IMR-90 (cell line): ENCODE data around the gene OVCA2. TPM values are rescaled to one million over a fixed set of nuclear protein-coding genes. Genes with fewer than 3 reads are reported as not detected.

Experiments used
- ATAC-seq: fragments of 200-7000 bp; cut with Tn5 transposase; 2 replicates; pipeline ENCODE4 v1.9.1; 2020; ENCODE audit warnings: low read depth, mild to moderate bottlenecking, moderate library complexity
- BruUV-seq: library from RNA; stranded (reverse); fragments of 400-500 nt; replicated peaks from 2 replicates; lab custom pipeline; 2021; lab: Mats Ljungman, UMichigan
- CTCF ChIA-PET: fragments of 300-600 bp; formaldehyde crosslinking; extraction: SDS; loops from one replicate; lab custom pipeline; 2021; ENCODE audit warnings: antibody characterized with exemption; lab: Yijun Ruan, JAX
- POLR2A ChIA-PET: fragments of 300-600 bp; sonication (Branson Sonifier 250); formaldehyde crosslinking; loops from one replicate; lab custom pipeline; 2022; ENCODE audit warnings: antibody characterized with exemption; ENCODE audit not compliant: unreplicated experiment; lab: Charles Lee
- DNase-seq: peaks from one replicate; pipeline ENCODE4 v3.0.0; 2013
- H2AFZ ChIP-seq: replicated peaks from 2 replicates; pipeline ENCODE3; 2013; ENCODE audit warnings: low read length, mild to moderate bottlenecking; ENCODE audit not compliant: poor library complexity
- H2AK5ac ChIP-seq: 2 replicates; pipeline ENCODE4 v1.6.1; 2013; ENCODE audit warnings: low read depth, low read length, inconsistent platforms
- H2AK9ac ChIP-seq: replicated peaks from 2 replicates; pipeline ENCODE3; 2013; ENCODE audit warnings: mild to moderate bottlenecking, low read depth, low read length, moderate library complexity; ENCODE audit not compliant: poor library complexity
- H2BK120ac ChIP-seq: 2 replicates; pipeline ENCODE4 v1.6.1; 2013; ENCODE audit warnings: low read depth, low read length, inconsistent platforms
- H2BK15ac ChIP-seq: 3 replicates; pipeline ENCODE4 v1.6.1; 2013; ENCODE audit warnings: low read depth, low read length, inconsistent platforms
- H2BK20ac ChIP-seq: 2 replicates; pipeline ENCODE4 v1.6.1; 2013; ENCODE audit warnings: low read depth, mild to moderate bottlenecking, inconsistent platforms, low read length, moderate library complexity
- H2BK5ac ChIP-seq: 2 replicates; pipeline ENCODE4 v1.6.1; 2013; ENCODE audit warnings: mild to moderate bottlenecking, low read depth, low read length, inconsistent platforms; ENCODE audit not compliant: poor library complexity, severe bottlenecking
- H3K14ac ChIP-seq: replicated peaks from 2 replicates; pipeline ENCODE4 v1.6.1; 2013; ENCODE audit warnings: low read depth, low read length, inconsistent platforms
- H3K18ac ChIP-seq: 2 replicates; pipeline ENCODE4 v1.6.1; 2013; ENCODE audit warnings: low read depth, low read length, control low read depth
- H3K23ac ChIP-seq: 2 replicates; pipeline ENCODE4 v1.6.1; 2013; ENCODE audit warnings: low read depth, low read length, inconsistent platforms
- H3K27ac ChIP-seq: 2 replicates; pipeline ENCODE4 v1.5.1; 2013; ENCODE audit warnings: mild to moderate bottlenecking, control low read depth, low read length; ENCODE audit not compliant: insufficient read depth
- H3K27me3 ChIP-seq: 2 replicates; pipeline ENCODE4 v1.6.1; 2013; ENCODE audit warnings: low read length; ENCODE audit not compliant: control insufficient read depth, insufficient read depth
- H3K36me3 ChIP-seq: 2 replicates; pipeline ENCODE4 v1.6.1; 2013; ENCODE audit warnings: low read length, mixed read lengths; ENCODE audit not compliant: control insufficient read depth, insufficient read depth
- H3K4ac ChIP-seq: 2 replicates; pipeline ENCODE4 v1.6.1; 2013; ENCODE audit warnings: low read depth, low read length, inconsistent platforms
- H3K4me1 ChIP-seq: 2 replicates; pipeline ENCODE4 v1.6.1; 2013; ENCODE audit warnings: low read length, mixed read lengths; ENCODE audit not compliant: control insufficient read depth, insufficient read depth
- H3K4me2 ChIP-seq: 2 replicates; pipeline ENCODE4 v1.6.1; 2013; ENCODE audit warnings: low read depth, mild to moderate bottlenecking, control low read depth, low read length, moderate library complexity
- H3K4me3 ChIP-seq: 2 replicates; pipeline ENCODE4 v1.5.1; 2013; ENCODE audit warnings: low read depth, mild to moderate bottlenecking, control low read depth, low read length, moderate library complexity; ENCODE audit not compliant: insufficient read depth
- H3K56ac ChIP-seq: 2 replicates; pipeline ENCODE4 v1.6.1; 2013; ENCODE audit warnings: low read length, inconsistent platforms; ENCODE audit not compliant: insufficient read depth; ENCODE audit errors: extremely low read depth
- H3K79me1 ChIP-seq, 2 experiments: 2 replicates each; pipeline ENCODE4 v1.6.1; 2013; ENCODE audit warnings: low read length in 2 of 2, inconsistent platforms in 1 of 2, low read depth in 1 of 2
- H3K9ac ChIP-seq: 2 replicates; pipeline ENCODE4 v1.6.1; 2013; ENCODE audit warnings: low read depth, low read length, control low read depth
- H3K9me1 ChIP-seq: 2 replicates; pipeline ENCODE4 v1.6.1; 2013; ENCODE audit warnings: low read length, inconsistent platforms; ENCODE audit not compliant: insufficient read depth
- H3K9me3 ChIP-seq: 2 replicates; pipeline ENCODE4 v1.6.1; 2013; ENCODE audit warnings: low read length; ENCODE audit not compliant: control insufficient read depth, insufficient read depth
- H4K20me1 ChIP-seq: 2 replicates; pipeline ENCODE4 v1.6.1; 2013; ENCODE audit warnings: low read length, inconsistent platforms; ENCODE audit not compliant: insufficient read depth
- H4K5ac ChIP-seq: 2 replicates; pipeline ENCODE4 v1.6.1; 2013; ENCODE audit warnings: mild to moderate bottlenecking, low read depth, low read length, control low read depth
- H4K8ac ChIP-seq, 2 experiments: 2 replicates each; pipeline ENCODE4 v1.6.1; 2013; ENCODE audit warnings: low read depth in 2 of 2, low read length in 2 of 2, control low read depth in 1 of 2, inconsistent platforms in 1 of 2
- H4K91ac ChIP-seq: 2 replicates; pipeline ENCODE4 v1.6.1; 2013; ENCODE audit warnings: low read depth, low read length, inconsistent platforms; ENCODE audit not compliant: insufficient read depth
- CEBPB ChIP-seq: IDR thresholded peaks from 2 replicates; pipeline ENCODE4 v1.6.1; 2012; ENCODE audit warnings: low read depth, low read length, improper control_type of control experiment
- POLR2A ChIP-seq: IDR thresholded peaks from 2 replicates; pipeline ENCODE4 v1.6.1; 2012; ENCODE audit warnings: mild to moderate bottlenecking, low read depth, low read length
- WGBS, 2 experiments: methylation state at CpG; one replicate each; pipeline versions ENCODE4 v1.1.5 to v1.1.7; 2013; ENCODE audit warnings: missing lambda C conversion rate in 2 of 2; ENCODE audit not compliant: insufficient read length in 1 of 2; ENCODE audit errors: extremely low coverage in 2 of 2; 5-methylcytosine and 5-hydroxymethylcytosine counted together
- dilution Hi-C: fragments of 300-500 bp; cut with HindIII; formaldehyde crosslinking; loops from one replicate; pipeline ENCODE4 v1.14.3; 2018; ENCODE audit warnings: low sequenced_read_pairs; ENCODE audit not compliant: unreplicated experiment
- in situ Hi-C: fragments of 300-500 bp; cut with MboI; formaldehyde crosslinking; loops from 3 replicates; pipeline ENCODE4 v1.14.3; 2019; ENCODE audit warnings: low sequenced_read_pairs, inconsistent platforms, mixed read lengths
- intact Hi-C: fragments of 100-400 bp; cut with micrococcal nuclease; formaldehyde crosslinking; loops from 2 replicates; pipeline ENCODE4 v1.10.0; 2022
- polyA plus RNA-seq, 3 experiments: library from polyadenylated mRNA; depleted of rRNA; stranded (reverse); fragments of >200 nt; gene quantifications; 2 replicates each; pipeline ENCODE4 v1.2.3, GENCODE V29; 2012; ENCODE audit warnings: low replicate concordance in 1 of 3
- total RNA-seq: library from RNA; depleted of rRNA; stranded (reverse); fragments of >200 nt; gene quantifications from 2 replicates; pipeline ENCODE4 v1.2.3, GENCODE V29; 2012

The OVCA2 gene
- total and polyA plus RNA-seq, 2 of the 4 experiments (the other 2 are of a cell fraction) = 38.7 to 46.9 TPM

DNA sequence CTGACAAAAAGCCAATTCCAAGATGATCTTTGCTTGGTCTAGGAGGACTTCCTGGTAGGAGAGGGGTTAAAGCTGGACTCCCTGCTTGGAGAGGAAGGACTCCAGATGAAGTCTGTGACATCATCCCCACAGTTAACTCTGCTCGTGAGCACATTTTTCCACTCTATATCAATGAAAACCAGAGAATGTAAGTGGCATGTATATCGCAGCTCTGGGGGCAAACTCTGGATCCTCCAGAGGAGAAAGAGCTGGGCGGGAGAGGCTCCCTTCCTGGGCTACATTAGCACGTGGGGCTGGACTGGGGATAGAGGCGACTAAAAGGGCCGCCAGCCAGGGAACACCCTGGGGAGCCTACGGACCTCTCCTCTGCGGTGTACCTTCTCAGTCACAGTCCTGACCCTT is 47.2 kb downstream of the OVCA2 start:
- H4K5ac ChIP-seq = peak overlapping the region; percentile 92
- dilution Hi-C loops (no loop called here), in situ Hi-C loops (no loop called here), intact Hi-C loops (no loop called here)
- peaks cover 10 to 83% of the 10 kb centered on the region in 2 experiments; a peak in 3 of 4 replicates for H3K79me1 ChIP-seq
- no peaks in the 10 kb centered on the region for H3K27me3 ChIP-seq
- H3K4me3 ChIP-seq = peak overlapping the region; percentile 26; the same call in 1 of the 2 replicates
- peak overlapping the region; percentile 98 for H3K4ac ChIP-seq
- no peaks in the 10 kb centered on the region; the same call in 1 of the 2 replicates for H4K20me1 ChIP-seq
- H3K23ac ChIP-seq = peak overlapping the region; percentile 80
- ATAC-seq = peak; percentile 19
- POLR2A ChIA-PET = no interaction called here
- BruUV-seq = no TSS peak
- peak overlapping the region; percentile 81 for H3K56ac ChIP-seq
- peaks cover 32% of the 10 kb centered on the region for H3K4me1 ChIP-seq
- peak overlapping the region; percentile 79 for H2AFZ ChIP-seq
- H4K8ac ChIP-seq = peak overlapping the region; percentile 84 to 95
- CTCF ChIA-PET = no interaction called here
- H2BK20ac ChIP-seq = peak overlapping the region; percentile 81
- peak overlapping the region; percentile 70 for H3K4me2 ChIP-seq
- H2BK5ac ChIP-seq = peak overlapping the region; percentile 90
- no peaks in the 10 kb centered on the region for H3K9me3 ChIP-seq
- H2BK15ac ChIP-seq = peak overlapping the region; percentile 69; the same call in 2 of the 3 replicates
- H3K14ac ChIP-seq = peak overlapping the region; percentile 95
- H3K36me3 ChIP-seq = peaks cover 3% of the 10 kb centered on the region; the same call in 1 of the 2 replicates
- H2BK120ac ChIP-seq = peak overlapping the region; percentile 93
- peak overlapping the region; percentile 83 for H4K91ac ChIP-seq
- H2AK5ac ChIP-seq = peak overlapping the region; percentile 92
- peaks cover 45% of the 10 kb centered on the region for H3K9me1 ChIP-seq
- TF ChIP-seq POLR2A = peak; percentile 44
- TF ChIP-seq CEBPB = no peak
- WGBS, 2 experiments = 10% methylated on average over 2 of the region's 8 CpGs; no CpG with 5 or more reads in 1 of the 2 experiments
- H2AK9ac ChIP-seq = peak overlapping the region; percentile 92
- H3K9ac ChIP-seq = peak overlapping the region; percentile 47
- peak overlapping the region; percentile 51 for H3K18ac ChIP-seq
- DNase-seq = peak; percentile 73
- peak overlapping the region; percentile 46 for H3K27ac ChIP-seq
